GM12865 (cell line): ENCODE measurements around the gene ADAM15.

Experiments
- DNase-seq: peaks from one replicate; pipeline ENCODE4 v3.0.0; 2010; ENCODE audit warnings: low read depth
- H3K4me3 ChIP-seq: 2 replicates; pipeline ENCODE4 v1.5.1; 2011; ENCODE audit warnings: mild to moderate bottlenecking, low read depth, low read length, control low read depth
- TF ChIP-seq, protein P1 (sequence below): IDR thresholded peaks from 2 replicates; pipeline ENCODE4 v1.5.1; 2011; ENCODE audit warnings: low read length, control low read depth, low read depth, inconsistent platforms; ENCODE audit not compliant: insufficient read depth; ENCODE audit errors: missing control alignments

ADAM15 gene

DNA sequence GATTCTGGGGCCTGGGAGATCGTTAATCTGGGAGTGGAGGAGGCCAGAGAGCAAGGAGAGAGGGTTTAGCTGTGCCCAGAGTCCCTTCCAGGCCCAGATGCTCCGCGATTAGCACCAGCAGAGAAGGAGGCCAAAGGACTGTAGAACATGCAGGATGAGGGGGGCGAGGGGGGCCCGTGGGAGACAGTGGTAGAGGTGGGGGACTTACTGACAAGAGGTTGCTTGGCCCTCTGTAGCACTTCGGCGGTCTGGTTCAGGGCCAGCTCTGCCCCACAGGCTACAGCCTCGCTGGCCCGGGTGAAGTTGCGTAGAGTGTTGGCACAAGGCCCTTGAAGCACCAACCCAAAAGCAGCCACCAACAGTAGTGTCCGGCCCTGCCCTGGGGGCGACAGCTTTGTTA, 18.2 kb upstream of the ADAM15 start:
- H3K4me3 ChIP-seq, result no peak overlapping the region
- TF ChIP-seq, protein P1, sequence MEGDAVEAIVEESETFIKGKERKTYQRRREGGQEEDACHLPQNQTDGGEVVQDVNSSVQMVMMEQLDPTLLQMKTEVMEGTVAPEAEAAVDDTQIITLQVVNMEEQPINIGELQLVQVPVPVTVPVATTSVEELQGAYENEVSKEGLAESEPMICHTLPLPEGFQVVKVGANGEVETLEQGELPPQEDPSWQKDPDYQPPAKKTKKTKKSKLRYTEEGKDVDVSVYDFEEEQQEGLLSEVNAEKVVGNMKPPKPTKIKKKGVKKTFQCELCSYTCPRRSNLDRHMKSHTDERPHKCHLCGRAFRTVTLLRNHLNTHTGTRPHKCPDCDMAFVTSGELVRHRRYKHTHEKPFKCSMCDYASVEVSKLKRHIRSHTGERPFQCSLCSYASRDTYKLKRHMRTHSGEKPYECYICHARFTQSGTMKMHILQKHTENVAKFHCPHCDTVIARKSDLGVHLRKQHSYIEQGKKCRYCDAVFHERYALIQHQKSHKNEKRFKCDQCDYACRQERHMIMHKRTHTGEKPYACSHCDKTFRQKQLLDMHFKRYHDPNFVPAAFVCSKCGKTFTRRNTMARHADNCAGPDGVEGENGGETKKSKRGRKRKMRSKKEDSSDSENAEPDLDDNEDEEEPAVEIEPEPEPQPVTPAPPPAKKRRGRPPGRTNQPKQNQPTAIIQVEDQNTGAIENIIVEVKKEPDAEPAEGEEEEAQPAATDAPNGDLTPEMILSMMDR, result no peak
- DNase-seq, result no peak

DNA sequence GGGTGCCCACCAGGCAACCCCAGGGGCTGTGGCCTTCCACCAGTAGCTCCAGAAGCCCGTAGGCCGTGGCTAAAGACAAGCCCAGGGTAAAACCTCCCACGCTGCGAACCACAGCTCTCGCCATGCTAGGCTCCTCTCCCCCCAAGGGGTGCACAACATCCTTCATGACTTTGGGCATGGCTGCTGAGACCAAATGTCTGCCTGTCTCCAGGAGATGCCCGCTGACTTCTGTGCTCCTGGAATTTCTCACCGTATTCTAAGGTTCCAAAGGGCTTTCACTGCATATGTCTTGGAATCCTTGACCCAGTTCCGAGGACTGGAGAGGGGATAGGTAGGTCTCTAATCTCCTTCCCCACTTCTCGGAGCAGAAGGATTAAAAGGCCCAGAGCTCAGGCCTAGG, 17.6 kb upstream of the ADAM15 start, which contains the start of the genes DCST1 and DCST2:
TSS of gene DCST1 (plus strand) at position 301 of the 400 bp plus-strand sequence. CDS start 213 bp downstream, outside the sequence.
TSS of gene DCST2 (minus strand) at position 258 of the 400 bp plus-strand sequence. CDS start at position 178, 80 bp downstream.
- no peak for DNase-seq
- TF ChIP-seq, protein P1, result no peak
- no peak within 1 kb of the TSS for H3K4me3 ChIP-seq

DNA sequence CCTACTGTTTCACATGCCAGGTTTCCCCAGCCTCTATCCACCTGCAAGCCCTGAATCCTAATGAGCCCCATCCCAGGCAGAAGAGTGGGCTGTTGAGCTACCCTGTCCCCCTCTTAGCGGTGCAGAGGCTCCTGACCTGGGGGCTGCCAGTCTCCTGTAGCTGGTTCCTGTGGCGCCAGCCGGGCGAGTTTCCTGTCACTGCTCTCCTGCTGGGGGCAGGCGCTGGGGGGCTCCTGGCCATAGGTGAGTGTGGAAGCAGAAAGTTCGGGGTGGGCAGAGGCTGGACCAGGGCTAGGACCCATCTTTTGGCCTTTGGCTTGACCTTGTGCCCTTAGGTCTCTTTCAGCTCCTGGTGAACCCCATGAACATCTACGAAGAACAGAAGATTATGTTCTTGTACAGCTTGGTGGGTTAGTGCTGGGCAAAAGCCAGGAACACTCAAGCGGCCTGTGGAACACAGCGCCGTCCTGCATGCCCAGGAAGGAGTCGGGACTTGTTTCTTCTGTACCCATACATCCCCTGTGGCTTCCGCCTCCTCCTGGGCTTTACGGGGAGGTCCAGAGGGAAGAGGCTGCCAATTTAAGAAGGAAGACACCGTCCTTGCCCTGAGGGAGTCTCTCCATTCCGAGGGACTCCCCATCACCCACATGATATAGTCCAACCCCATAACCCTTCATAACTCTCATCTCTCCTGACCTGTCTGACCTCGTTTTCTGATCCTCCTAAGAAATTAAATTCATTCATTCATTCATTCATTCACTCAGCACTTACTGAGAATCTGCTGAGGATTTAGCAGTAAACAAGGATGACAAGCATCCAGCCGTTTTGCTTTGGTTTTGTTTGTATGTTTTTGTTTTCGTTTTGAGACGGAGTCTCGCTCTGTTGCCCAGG, 16.6 kb upstream of the ADAM15 start:
- H3K4me3 ChIP-seq, result no peak overlapping the region
- TF ChIP-seq, protein P1, result no peak
- no peak for DNase-seq

DNA sequence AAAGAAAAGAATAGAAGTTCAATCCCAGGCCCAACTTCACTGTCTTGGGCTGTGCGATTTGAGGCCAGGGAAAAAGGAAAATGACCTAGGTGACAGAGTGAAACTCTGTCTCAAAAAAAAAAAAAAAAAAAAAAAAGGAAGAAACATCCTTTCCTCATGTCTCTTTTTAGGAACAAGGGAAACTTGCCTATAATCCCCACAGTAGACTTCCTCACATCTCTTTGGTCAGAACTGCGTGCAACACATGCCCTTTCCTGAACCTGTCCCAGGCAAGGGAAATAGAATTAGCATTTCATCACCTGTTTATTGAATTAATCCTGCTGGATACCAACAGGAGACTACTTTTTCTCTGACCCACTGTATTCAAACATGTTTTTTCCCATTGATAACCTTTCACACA, 15.2 kb upstream of the ADAM15 start:
- no peak overlapping the region for H3K4me3 ChIP-seq
- DNase-seq, result no peak
- TF ChIP-seq, protein P1, result no peak

- TF ChIP-seq, protein P1, result no peak
- no peak for DNase-seq
- H3K4me3 ChIP-seq, result no peak overlapping the region
These were observed 14.1 kb upstream of the ADAM15 start for GRCh38 chr1:155037043-155037442.

DNA sequence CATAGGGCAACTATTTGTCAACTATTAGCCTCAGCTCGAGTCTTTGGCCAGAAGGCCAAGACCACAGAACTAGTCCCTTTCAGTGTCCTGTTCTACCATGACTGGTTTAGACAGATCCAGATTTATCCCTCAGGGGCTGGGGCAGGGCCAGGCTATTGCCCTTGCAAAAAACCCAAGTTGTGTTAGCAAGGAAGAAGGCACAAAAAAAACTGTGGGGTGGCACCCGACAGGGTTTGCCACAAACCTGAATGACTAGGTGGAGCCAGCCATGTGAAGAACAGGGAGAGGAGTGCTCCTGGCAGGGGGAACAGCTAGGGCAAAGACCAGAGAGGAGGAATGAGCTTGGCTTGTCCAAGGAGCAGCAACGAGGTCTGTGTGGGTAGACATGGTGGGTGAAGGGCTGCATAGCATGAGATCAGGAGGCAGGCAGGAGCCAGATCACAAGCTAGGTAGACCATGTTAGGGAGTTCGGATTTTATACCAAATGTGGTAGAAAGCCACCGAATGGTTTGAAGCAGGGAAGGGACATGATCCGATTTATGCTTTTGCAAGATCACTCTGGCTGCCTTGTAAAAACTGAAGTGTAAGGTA, 13.2 kb upstream of the ADAM15 start:
- TF ChIP-seq, protein P1, result no peak
- H3K4me3 ChIP-seq, result no peak overlapping the region
- no peak for DNase-seq
